Activated naive CD8-positive, alpha-beta T cell treated with anti-CD3 and anti-CD28 coated beads, Interleukin-2, amount 50 U/mL, for 24 hours (primary cell): ENCODE measurements around the gene LMO2.
"Not testable (repeated sequence)": the region's sequence is repeated elsewhere in the genome, so short reads cannot be mapped to it uniquely, and the experiment has no call there.

Source experiments
- ATAC-seq: fragments of 150-1000 bp; cut with Tn5 transposase; one replicate; pipeline ENCODE4 v1.10.0; 2021
- DNase-seq: peaks from one replicate; pipeline ENCODE4 v3.0.0; 2021
- H3K27ac Mint-ChIP-seq: one replicate; pipeline ENCODE4 v1.8.0; 2021; ENCODE audit warnings: mild to moderate bottlenecking, mixed read lengths
- H3K27me3 Mint-ChIP-seq: one replicate; pipeline ENCODE4 v1.8.0; 2021; ENCODE audit warnings: mixed read lengths
- H3K36me3 Mint-ChIP-seq: one replicate; pipeline ENCODE4 v1.8.0; 2021; ENCODE audit warnings: low read depth, mixed read lengths
- H3K4me1 Mint-ChIP-seq: one replicate; pipeline ENCODE4 v1.8.0; 2021; ENCODE audit warnings: mixed read lengths
- H3K4me3 Mint-ChIP-seq: one replicate; pipeline ENCODE4 v1.8.0; 2021; ENCODE audit warnings: mild to moderate bottlenecking, moderate library complexity, mixed read lengths
- H3K9me3 Mint-ChIP-seq: one replicate; pipeline ENCODE4 v1.8.0; 2021; ENCODE audit warnings: mixed read lengths

The LMO2 gene

GRCh38 chr11:33891714-33892327, at the start of gene LMO2:
TSS of gene LMO2 (minus strand) at chr11:33892076. CDS start at chr11:33869716, 22,360 bp downstream.
- Mint-ChIP-seq H3K27me3 (peaks cover 76% of the 10 kb centered on the region), H3K4me3 (peak within 1 kb of the TSS; percentile 69), H3K36me3 (no peaks in the 10 kb centered on the region), H3K4me1 (peaks cover 54% of the 10 kb centered on the region), H3K27ac (peak within 1 kb of the TSS; percentile 44), H3K9me3 (no peaks in the 10 kb centered on the region)
- DNase-seq (no peak), ATAC-seq (no peak)

GRCh38 chr11:33940538-33940815, 48.6 kb upstream of the LMO2 start:
- Mint-ChIP-seq H3K9me3 (no peaks in the 10 kb centered on the region), H3K36me3 (no peaks in the 10 kb centered on the region), H3K4me3 (no peak overlapping the region), H3K27ac (no peak overlapping the region), H3K4me1 (peaks cover 8% of the 10 kb centered on the region), H3K27me3 (peaks cover 4% of the 10 kb centered on the region)
- no peak for ATAC-seq
- DNase-seq = no peak

- Mint-ChIP-seq H3K27ac (no peak overlapping the region), H3K9me3 (peaks cover 15% of the 10 kb centered on the region), H3K4me1 (no peaks in the 10 kb centered on the region), H3K4me3 (no peak overlapping the region), H3K27me3 (peaks cover 7% of the 10 kb centered on the region), H3K36me3 (peaks cover 2% of the 10 kb centered on the region)
- DNase-seq = no peak
- ATAC-seq = no peak
These were observed 45.1 kb upstream of the LMO2 start for GRCh38 chr11:33936725-33937604.

- Mint-ChIP-seq H3K4me1 (peaks cover 2% of the 10 kb centered on the region), H3K36me3 (peaks cover 2% of the 10 kb centered on the region), H3K27ac (no peak overlapping the region), H3K4me3 (no peak overlapping the region), H3K27me3 (peaks cover 13% of the 10 kb centered on the region), H3K9me3 (peaks cover 25% of the 10 kb centered on the region)
- ATAC-seq (no peak), DNase-seq (no peak)
These were observed 43.9 kb upstream of the LMO2 start for GRCh38 chr11:33935461-33936456.

- ATAC-seq (no peak), DNase-seq (no peak)
- Mint-ChIP-seq H3K9me3 (peaks cover 25% of the 10 kb centered on the region), H3K27me3 (peaks cover 15% of the 10 kb centered on the region), H3K27ac (no peak overlapping the region), H3K4me1 (peaks cover 2% of the 10 kb centered on the region), H3K4me3 (no peak overlapping the region), H3K36me3 (peaks cover 2% of the 10 kb centered on the region)
These were observed 43.1 kb upstream of the LMO2 start for GRCh38 chr11:33935005-33935404.

GRCh38 chr11:33934450-33934849, 42.6 kb upstream of the LMO2 start:
- peaks cover 25% of the 10 kb centered on the region for H3K9me3 Mint-ChIP-seq
- H3K27ac Mint-ChIP-seq = no peak overlapping the region
- peaks cover 2% of the 10 kb centered on the region for H3K36me3 Mint-ChIP-seq
- H3K4me1 Mint-ChIP-seq = peaks cover 2% of the 10 kb centered on the region
- DNase-seq = no peak
- H3K27me3 Mint-ChIP-seq = peaks cover 15% of the 10 kb centered on the region
- ATAC-seq = no peak
- H3K4me3 Mint-ChIP-seq = no peak overlapping the region

- DNase-seq (no peak), ATAC-seq (no peak)
- H3K27ac Mint-ChIP-seq = no peak overlapping the region
- peaks cover 2% of the 10 kb centered on the region for H3K4me1 Mint-ChIP-seq
- no peak overlapping the region for H3K4me3 Mint-ChIP-seq
- peaks cover 25% of the 10 kb centered on the region for H3K9me3 Mint-ChIP-seq
- H3K36me3 Mint-ChIP-seq = peaks cover 2% of the 10 kb centered on the region
- H3K27me3 Mint-ChIP-seq = peaks cover 18% of the 10 kb centered on the region
These were observed 41.7 kb upstream of the LMO2 start for GRCh38 chr11:33933602-33934001.

- Mint-ChIP-seq H3K4me1 (peaks cover 2% of the 10 kb centered on the region), H3K27ac (no peak overlapping the region), H3K9me3 (peaks cover 25% of the 10 kb centered on the region), H3K36me3 (peaks cover 2% of the 10 kb centered on the region), H3K4me3 (no peak overlapping the region), H3K27me3 (peaks cover 22% of the 10 kb centered on the region)
- DNase-seq (no peak), ATAC-seq (no peak)
These were observed 40.8 kb upstream of the LMO2 start for GRCh38 chr11:33932721-33933120.

GRCh38 chr11:33931739-33932366, 40.0 kb upstream of the LMO2 start:
- not testable (repeated sequence) for H3K27ac Mint-ChIP-seq, DNase-seq, H3K36me3 Mint-ChIP-seq, H3K4me1 Mint-ChIP-seq, ATAC-seq, H3K4me3 Mint-ChIP-seq
- peaks cover 27% of the 10 kb centered on the region for H3K27me3 Mint-ChIP-seq
- peaks cover 25% of the 10 kb centered on the region for H3K9me3 Mint-ChIP-seq

GRCh38 chr11:33931067-33931466, 39.2 kb upstream of the LMO2 start:
- H3K4me3 Mint-ChIP-seq = no peak overlapping the region
- H3K36me3 Mint-ChIP-seq = peaks cover 2% of the 10 kb centered on the region
- no peak for ATAC-seq
- H3K9me3 Mint-ChIP-seq = peaks cover 25% of the 10 kb centered on the region
- H3K27ac Mint-ChIP-seq = no peak overlapping the region
- H3K4me1 Mint-ChIP-seq = peaks cover 2% of the 10 kb centered on the region
- peaks cover 31% of the 10 kb centered on the region for H3K27me3 Mint-ChIP-seq
- DNase-seq = no peak

GRCh38 chr11:33930317-33931021, 38.6 kb upstream of the LMO2 start:
- ATAC-seq = no peak
- Mint-ChIP-seq H3K27me3 (peaks cover 33% of the 10 kb centered on the region), H3K4me1 (peaks cover 2% of the 10 kb centered on the region), H3K27ac (no peak overlapping the region), H3K36me3 (peaks cover 2% of the 10 kb centered on the region), H3K9me3 (peaks cover 25% of the 10 kb centered on the region), H3K4me3 (no peak overlapping the region)
- no peak for DNase-seq

- peaks cover 25% of the 10 kb centered on the region for H3K9me3 Mint-ChIP-seq
- DNase-seq (no peak), ATAC-seq (no peak)
- H3K36me3 Mint-ChIP-seq = peaks cover 4% of the 10 kb centered on the region
- peaks cover 2% of the 10 kb centered on the region for H3K4me1 Mint-ChIP-seq
- peaks cover 48% of the 10 kb centered on the region for H3K27me3 Mint-ChIP-seq
- H3K4me3 Mint-ChIP-seq = no peak overlapping the region
- no peak overlapping the region for H3K27ac Mint-ChIP-seq
These were observed 36.7 kb upstream of the LMO2 start for GRCh38 chr11:33928564-33928963.

- Mint-ChIP-seq H3K36me3 (peaks cover 2% of the 10 kb centered on the region), H3K9me3 (peaks cover 9% of the 10 kb centered on the region), H3K27ac (no peak overlapping the region), H3K27me3 (peaks cover 58% of the 10 kb centered on the region), H3K4me3 (no peak overlapping the region), H3K4me1 (peaks cover 2% of the 10 kb centered on the region)
- no peak for ATAC-seq
- DNase-seq = no peak
These were observed 35.0 kb upstream of the LMO2 start for GRCh38 chr11:33926671-33927552.
